ENCODE data around the gene NADSYN1. TPM values are rescaled to one million over a fixed set of nuclear protein-coding genes. Genes with fewer than 3 reads are reported as not detected.

The NADSYN1 gene
- 100 to 1,000 TPM; 133 to 178 TPM for total RNA-seq

DNA sequence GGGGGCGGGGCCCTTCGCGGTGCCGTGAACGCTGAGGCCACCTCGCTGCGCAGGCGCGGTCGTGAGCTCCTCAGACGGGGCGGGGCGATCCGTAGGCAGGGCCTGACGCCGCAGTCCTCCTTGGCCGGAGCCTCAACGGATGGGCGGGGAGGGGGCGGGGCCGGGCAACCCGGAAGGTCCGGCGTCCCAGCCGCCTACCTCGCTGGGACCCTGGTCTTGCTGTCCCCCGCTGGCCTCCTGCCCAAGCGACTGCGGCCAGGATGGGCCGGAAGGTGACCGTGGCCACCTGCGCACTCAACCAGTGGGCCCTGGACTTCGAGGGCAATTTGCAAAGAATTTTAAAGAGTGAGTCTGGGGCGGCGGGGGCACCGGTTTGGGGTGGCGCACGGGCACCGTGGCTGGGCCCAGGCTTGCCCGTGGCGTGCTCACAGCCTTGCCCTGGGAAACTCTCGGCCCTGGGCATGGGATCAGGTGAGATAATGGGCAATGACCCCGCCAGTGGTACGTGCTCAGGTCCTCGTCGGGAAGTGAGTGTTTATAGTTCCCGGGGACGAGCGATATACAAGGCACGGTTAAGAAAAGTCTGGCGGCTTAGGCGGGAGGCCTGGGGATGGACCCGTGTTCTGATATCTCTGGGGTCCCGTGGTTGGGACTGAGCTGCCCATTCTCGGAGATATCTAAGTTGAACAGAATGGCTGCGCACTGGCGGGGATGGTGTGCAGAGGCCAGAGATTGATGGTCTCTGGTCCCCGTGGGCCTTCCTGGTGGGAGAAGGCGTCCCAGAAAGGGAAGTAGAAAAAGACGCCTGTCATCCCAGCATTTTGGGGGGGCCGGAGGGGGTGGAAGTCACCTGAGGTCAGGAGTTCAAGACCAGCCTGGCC, at the start of gene NADSYN1:
TSS of gene NADSYN1 (plus strand) at position 167 of the 881 bp plus-strand sequence. CDS start at position 261, 94 bp downstream.
- peak within 1 kb of the TSS; percentile 82 for H3K27ac ChIP-seq
- H3K27me3 ChIP-seq = no peaks in the 10 kb centered on the region
- H3K36me3 ChIP-seq = peaks cover 16% of the 10 kb centered on the region
- peak within 1 kb of the TSS; percentile 78 to 81 for H3K9ac ChIP-seq (ENCODE audit: low read depth in 2 of 2, low read length in 2 of 2)
- no peaks in the 10 kb centered on the region for H3K9me3 ChIP-seq
- peak within 1 kb of the TSS; percentile 91 for H3K4me3 ChIP-seq
- TF ChIP-seq, protein P1, sequence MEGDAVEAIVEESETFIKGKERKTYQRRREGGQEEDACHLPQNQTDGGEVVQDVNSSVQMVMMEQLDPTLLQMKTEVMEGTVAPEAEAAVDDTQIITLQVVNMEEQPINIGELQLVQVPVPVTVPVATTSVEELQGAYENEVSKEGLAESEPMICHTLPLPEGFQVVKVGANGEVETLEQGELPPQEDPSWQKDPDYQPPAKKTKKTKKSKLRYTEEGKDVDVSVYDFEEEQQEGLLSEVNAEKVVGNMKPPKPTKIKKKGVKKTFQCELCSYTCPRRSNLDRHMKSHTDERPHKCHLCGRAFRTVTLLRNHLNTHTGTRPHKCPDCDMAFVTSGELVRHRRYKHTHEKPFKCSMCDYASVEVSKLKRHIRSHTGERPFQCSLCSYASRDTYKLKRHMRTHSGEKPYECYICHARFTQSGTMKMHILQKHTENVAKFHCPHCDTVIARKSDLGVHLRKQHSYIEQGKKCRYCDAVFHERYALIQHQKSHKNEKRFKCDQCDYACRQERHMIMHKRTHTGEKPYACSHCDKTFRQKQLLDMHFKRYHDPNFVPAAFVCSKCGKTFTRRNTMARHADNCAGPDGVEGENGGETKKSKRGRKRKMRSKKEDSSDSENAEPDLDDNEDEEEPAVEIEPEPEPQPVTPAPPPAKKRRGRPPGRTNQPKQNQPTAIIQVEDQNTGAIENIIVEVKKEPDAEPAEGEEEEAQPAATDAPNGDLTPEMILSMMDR (IDR thresholded peaks at IDR 0.05) = no peak
- peak; percentile 99 for DNase-seq
- peaks cover 10% of the 10 kb centered on the region for H3K4me1 ChIP-seq
- intact Hi-C loops (cut with DNase I) = no loop called here

DNA sequence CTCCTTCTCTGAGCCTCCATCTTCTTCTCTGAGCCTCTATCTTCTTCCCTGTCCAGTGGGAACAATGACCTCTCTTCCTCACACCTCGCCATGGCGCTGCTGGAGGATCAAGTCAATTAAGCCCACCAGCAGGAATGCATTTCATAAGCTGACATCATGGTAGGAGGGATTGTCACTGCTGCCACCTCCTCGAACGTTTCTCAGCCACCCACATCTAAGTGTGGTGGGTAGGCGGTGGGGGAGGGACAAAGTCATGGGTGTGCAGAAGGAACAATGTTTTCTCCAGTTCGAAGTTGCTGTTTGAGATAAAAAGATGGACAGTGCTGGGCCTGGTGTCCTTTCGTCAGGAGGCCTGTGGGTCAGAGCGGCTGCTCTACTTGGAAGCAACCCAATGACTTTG, 48.8 kb upstream of the NADSYN1 start:
- no peaks in the 10 kb centered on the region for H3K27me3 ChIP-seq
- no peaks in the 10 kb centered on the region for H3K9me3 ChIP-seq
- no peak overlapping the region for H3K27ac ChIP-seq
- H3K36me3 ChIP-seq = no peaks in the 10 kb centered on the region
- TF ChIP-seq, protein P1 (IDR thresholded peaks at IDR 0.05) = no peak
- intact Hi-C loops (cut with DNase I) = no loop called here
- H3K4me3 ChIP-seq = no peak overlapping the region
- no peak for DNase-seq
- no peaks in the 10 kb centered on the region for H3K4me1 ChIP-seq
- H3K9ac ChIP-seq (ENCODE audit: low read depth in 2 of 2, low read length in 2 of 2) = no peak overlapping the region

DNA sequence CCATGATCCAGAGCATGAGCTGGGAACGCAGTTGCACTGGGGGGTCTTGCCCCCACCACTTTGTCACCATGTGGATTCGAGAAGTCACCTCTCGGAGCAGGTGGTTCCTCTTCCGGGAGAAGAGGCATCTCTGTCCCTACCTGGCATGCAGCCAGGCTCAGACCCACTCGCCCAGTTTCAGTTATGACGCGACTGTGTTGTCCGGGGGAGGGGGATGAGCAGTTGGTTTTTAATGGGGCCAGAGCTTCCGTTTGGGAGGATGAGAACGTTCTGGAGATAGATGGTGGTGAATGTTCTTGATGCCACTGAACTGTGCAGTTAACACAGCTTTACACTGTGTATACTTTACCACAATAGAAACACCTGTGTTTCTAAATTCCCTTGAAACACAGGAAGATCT, 46.3 kb upstream of the NADSYN1 start:
- Histone ChIP-seq H3K9ac (ENCODE audit: low read depth in 2 of 2, low read length in 2 of 2) (no peak overlapping the region), H3K27me3 (no peaks in the 10 kb centered on the region), H3K4me3 (no peak overlapping the region), H3K36me3 (no peaks in the 10 kb centered on the region), H3K4me1 (no peaks in the 10 kb centered on the region), H3K9me3 (no peaks in the 10 kb centered on the region), H3K27ac (no peak overlapping the region)
- TF ChIP-seq, protein P1 (IDR thresholded peaks at IDR 0.05) = no peak
- intact Hi-C loops (cut with DNase I) = no loop called here
- DNase-seq = no peak

DNA sequence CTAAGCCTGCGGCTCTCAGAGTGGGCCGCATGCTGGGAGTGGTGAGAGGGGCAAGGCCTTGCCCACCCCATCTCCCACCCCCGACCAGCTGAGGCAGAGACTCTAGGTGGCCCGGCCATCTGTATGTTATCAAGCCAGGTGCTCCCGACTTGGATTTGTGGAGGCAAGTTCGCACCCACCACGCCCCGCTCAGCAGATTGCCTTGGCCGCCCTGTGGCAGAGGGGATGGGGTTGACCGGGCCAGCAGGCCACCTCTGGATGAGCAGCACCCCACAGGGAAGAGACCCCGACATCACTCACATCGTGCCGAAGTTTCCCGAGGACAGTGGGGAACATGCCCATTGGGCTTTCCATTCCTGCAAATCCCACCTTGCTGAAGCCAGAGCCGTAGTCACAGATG, 45.6 kb upstream of the NADSYN1 start:
- Histone ChIP-seq H3K27ac (no peak overlapping the region), H3K27me3 (no peaks in the 10 kb centered on the region), H3K4me3 (no peak overlapping the region), H3K9me3 (no peaks in the 10 kb centered on the region), H3K36me3 (no peaks in the 10 kb centered on the region), H3K9ac (ENCODE audit: low read depth in 2 of 2, low read length in 2 of 2) (no peak overlapping the region), H3K4me1 (no peaks in the 10 kb centered on the region)
- DNase-seq = no peak
- TF ChIP-seq, protein P1 (IDR thresholded peaks at IDR 0.05) = no peak
- intact Hi-C loops (cut with DNase I) = no loop called here

DNA sequence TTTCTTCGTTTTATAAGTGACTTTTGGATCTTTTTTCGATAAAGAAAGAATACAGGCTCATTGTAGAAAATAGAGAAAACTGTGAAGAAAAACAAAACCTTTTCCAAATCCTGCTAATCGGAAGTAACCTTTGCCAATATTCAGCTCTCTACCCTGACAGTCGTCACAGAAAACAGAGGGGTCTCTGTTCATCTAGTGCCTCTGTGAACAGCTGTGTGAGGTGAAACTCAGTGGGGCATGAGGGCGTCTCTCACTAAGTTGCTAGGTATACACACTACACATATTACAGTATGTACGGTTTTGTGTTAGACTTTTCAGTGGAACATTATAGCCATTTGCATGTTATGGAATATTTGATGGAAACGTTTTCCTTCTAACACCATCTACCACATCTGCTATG, 44.2 kb upstream of the NADSYN1 start:
- H3K36me3 ChIP-seq = no peaks in the 10 kb centered on the region
- no peaks in the 10 kb centered on the region for H3K9me3 ChIP-seq
- intact Hi-C loops (cut with DNase I) = no loop called here
- no peak overlapping the region for H3K9ac ChIP-seq (ENCODE audit: low read depth in 2 of 2, low read length in 2 of 2)
- no peaks in the 10 kb centered on the region for H3K4me1 ChIP-seq
- no peak for DNase-seq
- no peak overlapping the region for H3K4me3 ChIP-seq
- H3K27me3 ChIP-seq = no peaks in the 10 kb centered on the region
- no peak overlapping the region for H3K27ac ChIP-seq
- TF ChIP-seq, protein P1 (IDR thresholded peaks at IDR 0.05) = no peak
